Coronary artery (tissue), 2 donors: ENCODE results near the gene CDC40.

Experiments used
- DNase-seq: peaks from one replicate; pipeline ENCODE4 v3.0.0-alpha.2; 2017; ENCODE audit warnings: low spot score
- H3K27ac ChIP-seq, 2 donors: fragments of 200-600 bp; sonication (generic); one replicate each; pipeline ENCODE4 v1.5.1; 2016 to 2019
- H3K4me3 ChIP-seq: fragments of 200-600 bp; sonication (generic); 2 replicates; pipeline ENCODE4 v1.5.1; 2016; ENCODE audit warnings: mild to moderate bottlenecking, moderate library complexity
- TF ChIP-seq, protein P1 (sequence below): fragments of 200-600 bp; sonication (generic); IDR thresholded peaks from one replicate; pipeline ENCODE4 v1.5.1; 2019; ENCODE audit warnings: antibody characterized with exemption

The CDC40 gene

DNA sequence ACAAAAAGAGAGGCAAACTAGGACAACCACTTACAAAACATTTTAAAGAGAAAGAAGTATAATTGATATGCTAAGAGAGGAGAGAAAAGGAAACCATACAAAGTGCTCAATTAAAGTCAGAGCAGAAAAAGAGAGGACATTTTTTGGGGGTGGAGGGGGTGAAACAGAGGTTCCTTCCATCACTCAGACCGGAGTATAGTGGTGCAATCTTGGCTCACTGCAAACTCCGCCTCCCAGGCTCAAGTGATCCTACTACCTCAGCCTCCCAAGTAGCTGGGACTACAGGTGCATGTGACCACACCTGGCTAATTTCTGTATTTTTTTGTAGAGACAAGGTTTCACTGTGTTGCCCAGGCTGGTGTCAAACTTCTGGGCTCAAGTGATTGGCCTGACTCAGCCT lies 10.1 kb upstream of the CDC40 start:
- no peak for DNase-seq
- TF ChIP-seq, protein P1, sequence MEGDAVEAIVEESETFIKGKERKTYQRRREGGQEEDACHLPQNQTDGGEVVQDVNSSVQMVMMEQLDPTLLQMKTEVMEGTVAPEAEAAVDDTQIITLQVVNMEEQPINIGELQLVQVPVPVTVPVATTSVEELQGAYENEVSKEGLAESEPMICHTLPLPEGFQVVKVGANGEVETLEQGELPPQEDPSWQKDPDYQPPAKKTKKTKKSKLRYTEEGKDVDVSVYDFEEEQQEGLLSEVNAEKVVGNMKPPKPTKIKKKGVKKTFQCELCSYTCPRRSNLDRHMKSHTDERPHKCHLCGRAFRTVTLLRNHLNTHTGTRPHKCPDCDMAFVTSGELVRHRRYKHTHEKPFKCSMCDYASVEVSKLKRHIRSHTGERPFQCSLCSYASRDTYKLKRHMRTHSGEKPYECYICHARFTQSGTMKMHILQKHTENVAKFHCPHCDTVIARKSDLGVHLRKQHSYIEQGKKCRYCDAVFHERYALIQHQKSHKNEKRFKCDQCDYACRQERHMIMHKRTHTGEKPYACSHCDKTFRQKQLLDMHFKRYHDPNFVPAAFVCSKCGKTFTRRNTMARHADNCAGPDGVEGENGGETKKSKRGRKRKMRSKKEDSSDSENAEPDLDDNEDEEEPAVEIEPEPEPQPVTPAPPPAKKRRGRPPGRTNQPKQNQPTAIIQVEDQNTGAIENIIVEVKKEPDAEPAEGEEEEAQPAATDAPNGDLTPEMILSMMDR, result no peak
- Histone ChIP-seq H3K4me3 (no peak overlapping the region), H3K27ac (no peak overlapping the region)

GRCh38 chr6:110173506-110174132 lies 6.6 kb upstream of the CDC40 start:
- no peak for DNase-seq
- no peak overlapping the region for H3K4me3 ChIP-seq
- no peak overlapping the region for H3K27ac ChIP-seq
- TF ChIP-seq, protein P1, result no peak

DNA sequence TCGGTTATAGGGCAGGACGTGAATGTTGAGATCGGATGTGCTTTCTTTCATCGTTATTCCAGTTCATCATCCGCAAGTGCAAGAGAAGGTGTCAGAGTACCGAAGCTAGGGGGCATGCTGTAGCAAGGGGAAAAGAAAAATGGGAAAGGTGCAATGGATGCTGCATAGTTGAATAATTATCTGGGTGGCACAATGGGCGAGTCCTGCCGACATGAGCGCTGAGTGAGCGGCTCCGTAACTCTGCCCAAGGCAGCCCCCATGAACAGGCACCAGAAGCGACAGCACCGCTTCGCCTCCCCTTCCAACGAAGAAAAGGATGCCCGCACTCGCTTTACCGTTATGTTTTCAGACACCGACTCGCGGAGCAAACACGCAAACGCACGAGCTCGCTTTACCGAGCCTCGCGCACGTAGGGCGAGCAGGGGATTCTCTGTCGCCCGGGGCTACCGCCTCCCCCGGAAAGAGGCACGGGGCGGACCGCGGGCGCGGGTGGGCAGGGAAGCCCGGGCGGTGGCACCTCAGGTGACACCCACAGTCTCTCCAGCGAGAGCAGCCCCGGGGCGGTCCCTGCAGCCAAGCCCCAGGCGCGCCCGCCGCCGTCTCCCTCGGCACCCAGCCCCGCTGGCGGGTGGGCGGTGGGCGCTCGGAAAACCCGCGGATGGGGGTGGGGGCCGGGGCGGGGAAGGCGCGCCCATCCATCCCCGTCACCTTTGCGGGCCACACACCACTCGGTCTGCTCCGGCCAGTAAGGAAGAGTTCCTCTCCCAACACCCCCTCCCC lies 1.4 kb upstream of the CDC40 start:
- H3K27ac ChIP-seq, result peak overlapping the region; percentile 68 to 91
- TF ChIP-seq, protein P1, result no peak
- H3K4me3 ChIP-seq, result peak overlapping the region; percentile 79
- DNase-seq, result peak; percentile 77

DNA sequence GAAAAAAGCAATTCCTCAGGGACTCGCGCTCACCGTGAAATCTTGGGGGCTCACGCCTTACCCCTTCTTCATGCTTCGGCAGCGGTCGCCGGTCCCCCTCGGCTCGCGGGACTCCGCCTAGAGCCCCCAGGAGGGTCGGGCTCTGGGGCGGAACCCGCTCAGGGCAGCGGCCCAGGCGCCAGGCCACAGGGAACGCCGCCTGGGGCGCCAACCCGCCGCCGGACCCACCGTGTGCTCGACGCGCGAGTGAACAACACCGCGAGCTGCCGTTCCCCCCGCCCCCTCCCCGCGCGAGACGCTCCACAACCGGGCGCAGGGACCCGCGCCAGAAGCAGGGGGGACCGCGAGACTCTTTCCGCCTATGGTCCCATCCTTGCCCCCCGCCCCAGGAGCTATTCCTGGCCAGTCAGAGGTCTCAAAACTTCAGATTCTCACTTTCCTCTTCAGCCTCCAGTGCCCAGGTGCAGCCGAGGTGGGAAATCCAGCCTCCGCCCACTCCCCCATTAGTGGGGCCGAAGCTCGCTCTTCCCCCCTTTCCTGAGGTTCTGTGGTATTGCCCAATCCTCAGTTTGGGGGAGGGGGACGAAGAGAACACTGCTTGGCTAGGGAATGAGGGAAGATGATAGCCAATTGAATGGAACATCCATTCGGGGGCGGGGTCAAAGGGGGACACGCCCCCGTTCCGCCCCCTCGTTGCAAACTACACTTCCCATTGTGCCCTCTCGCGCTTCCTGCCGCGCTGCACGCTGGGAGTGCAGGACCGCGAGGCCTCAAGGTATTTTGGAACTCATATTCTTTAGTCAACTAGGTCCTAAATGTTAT lies 610 bp upstream of the CDC40 start, which contains the start of gene WASF1:
Gene WASF1, minus strand, starts transcription at position 265 of the 822 bp plus-strand sequence. CDS start 52,069 bp downstream, outside the sequence.
- peak; percentile 95 for DNase-seq
- TF ChIP-seq, protein P1, result no peak
- Histone ChIP-seq H3K4me3 (peak within 1 kb of the TSS; percentile 79), H3K27ac (peak within 1 kb of the TSS; percentile 71 to 91)

DNA sequence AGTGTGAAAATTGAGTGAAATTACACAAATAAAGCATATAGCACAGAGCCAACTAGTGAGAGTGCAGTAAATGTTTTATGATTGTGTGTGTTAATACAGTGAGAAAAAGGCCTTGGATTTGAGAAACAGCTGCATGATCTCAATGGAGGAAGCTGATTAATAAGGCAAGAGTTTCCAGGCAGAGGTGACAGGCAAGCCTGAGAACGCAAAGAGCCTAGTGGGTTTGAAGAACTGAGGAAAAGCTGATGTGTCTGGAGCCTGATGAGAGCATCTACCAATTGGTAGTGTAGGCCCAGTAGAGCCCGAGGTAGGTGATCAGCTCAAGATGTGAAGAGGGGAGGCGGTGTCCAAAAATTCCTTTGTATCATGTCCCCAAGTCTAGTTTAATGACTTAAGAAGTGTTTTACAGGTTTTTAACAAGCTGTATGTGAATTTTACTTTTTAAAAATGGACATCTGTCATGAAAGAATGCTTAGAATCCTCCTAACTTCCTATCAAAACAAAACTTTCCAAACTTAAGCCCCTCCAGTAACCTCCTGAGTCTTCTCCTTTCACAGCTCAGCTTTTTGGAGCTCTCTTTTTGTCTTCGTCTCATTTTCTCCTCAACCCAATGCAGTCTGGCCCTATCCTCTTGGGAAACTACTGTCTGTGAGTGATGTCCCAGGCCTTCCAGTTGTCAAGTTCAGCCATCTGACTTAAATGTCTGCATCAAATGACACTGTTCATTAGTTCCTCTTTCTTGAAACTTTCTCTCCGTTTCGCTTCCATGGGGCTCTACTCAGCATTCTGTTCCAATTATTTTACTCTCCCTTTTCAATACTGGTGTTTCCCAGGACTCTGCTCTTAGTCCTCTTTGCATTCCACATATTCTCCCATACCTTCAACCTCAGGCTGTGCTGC lies 1.2 kb downstream of the CDC40 start:
- TF ChIP-seq, protein P1, result no peak
- Histone ChIP-seq H3K27ac (no peak overlapping the region), H3K4me3 (peak overlapping the region; percentile 79)
- DNase-seq, result no peak

DNA sequence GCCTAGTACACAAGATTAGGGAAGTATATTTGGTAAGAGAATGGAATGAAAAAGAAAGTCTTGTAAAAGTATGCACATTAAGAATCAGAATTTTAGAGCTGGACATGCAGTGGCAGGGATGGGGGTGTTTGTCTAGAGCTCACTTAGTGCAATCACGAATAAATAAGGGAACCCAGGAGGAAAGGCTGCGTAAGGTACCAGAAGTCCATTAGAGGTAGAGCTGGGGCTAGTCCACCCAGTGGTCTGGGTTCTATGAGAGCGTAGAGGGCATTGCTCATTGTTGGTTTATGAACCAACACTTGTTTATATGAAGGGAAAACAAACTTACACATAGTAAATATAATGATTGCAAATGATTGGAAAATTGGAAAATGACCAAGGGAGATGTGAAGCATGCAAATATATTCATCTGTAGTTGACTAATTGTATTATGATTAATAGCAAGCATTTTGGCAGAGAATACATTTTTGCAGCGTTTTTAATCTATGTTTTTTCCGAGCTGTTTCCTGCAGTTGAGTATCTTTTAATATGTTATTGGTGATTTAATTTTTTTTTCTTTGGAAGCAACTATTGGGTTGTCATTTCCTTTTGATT lies 3.2 kb downstream of the CDC40 start:
- H3K27ac ChIP-seq, result no peak overlapping the region
- no peak for DNase-seq
- H3K4me3 ChIP-seq, result no peak overlapping the region
- TF ChIP-seq, protein P1, result no peak
